Right atrium auricular region (tissue), 2 donors: ENCODE measurements around the gene FOXD1. TPM values are rescaled to one million over a fixed set of nuclear protein-coding genes. Genes with fewer than 3 reads are reported as not detected.

Source experiments
- DNase-seq: peaks from one replicate; pipeline ENCODE4 v3.0.0-alpha.2; 2019; ENCODE audit warnings: low spot score
- H3K27ac ChIP-seq, 2 donors: fragments of 200-600 bp; sonication (generic); 1 replicate in 1 of 2; 2 replicates in 1 of 2; pipeline ENCODE4 v1.5.1; 2016 to 2019
- H3K27me3 ChIP-seq, 2 donors: fragments of 200-600 bp; sonication (generic); one replicate each; pipeline versions ENCODE4 v1.5.1 to v1.6.0; 2017 to 2019
- H3K36me3 ChIP-seq: fragments of 200-600 bp; sonication (generic); one replicate; pipeline ENCODE4 v1.5.1; 2016
- H3K4me1 ChIP-seq, 2 donors: fragments of 200-600 bp; sonication (generic); one replicate each; pipeline versions ENCODE4 v1.5.1 to v1.6.0; 2017 to 2019
- H3K4me3 ChIP-seq, 2 donors: fragments of 200-600 bp; sonication (generic); 1 replicate in 1 of 2; 2 replicates in 1 of 2; pipeline ENCODE4 v1.5.1; 2017 to 2019; ENCODE audit warnings: mild to moderate bottlenecking in 1 of 2, moderate library complexity in 1 of 2
- H3K9me3 ChIP-seq, 2 donors: fragments of 200-600 bp; sonication (generic); one replicate each; pipeline ENCODE4 v1.5.1; 2019
- CTCF ChIP-seq, 2 donors: fragments of 200-600 bp; sonication (generic); IDR thresholded peaks; one replicate each; pipeline ENCODE4 v1.5.1; 2019; ENCODE audit warnings: antibody characterized with exemption in 2 of 2
- total RNA-seq, 2 donors: library from RNA; depleted of rRNA; stranded (reverse); fragments of >200 nt; gene quantifications; one replicate each; pipeline ENCODE4 v1.1.0, GENCODE V29; 2016

Gene FOXD1
- total RNA-seq, 2 donors from 2014 or later = not detected

- TF ChIP-seq CTCF (IDR thresholded peaks at IDR 0.05) = no peak
- Histone ChIP-seq H3K36me3 (no peaks in the 10 kb centered on the region), H3K27me3 (peaks cover 50 to 53% of the 10 kb centered on the region in 2 donors), H3K4me3 (no peak overlapping the region), H3K27ac (no peak overlapping the region), H3K9me3 (no peaks in the 10 kb centered on the region), H3K4me1 (peaks cover 0 to 26% of the 10 kb centered on the region in 2 donors)
- DNase-seq = no peak
Measured at GRCh38 chr5:73450672-73451223, 2.2 kb upstream of the FOXD1 start.

- no peak for DNase-seq
- Histone ChIP-seq H3K27ac (no peak overlapping the region), H3K4me1 (peaks cover 0 to 26% of the 10 kb centered on the region in 2 donors), H3K36me3 (no peaks in the 10 kb centered on the region), H3K9me3 (no peaks in the 10 kb centered on the region), H3K27me3 (peaks cover 56 to 59% of the 10 kb centered on the region in 2 donors), H3K4me3 (no peak overlapping the region)
- no peak for TF ChIP-seq CTCF (IDR thresholded peaks at IDR 0.05)
Measured at GRCh38 chr5:73450137-73450536, 1.6 kb upstream of the FOXD1 start.

- no peak for DNase-seq
- no peaks in the 10 kb centered on the region for H3K9me3 ChIP-seq
- peak overlapping the region; percentile 29 to 47 for H3K4me3 ChIP-seq
- H3K27ac ChIP-seq = no peak overlapping the region
- no peaks in the 10 kb centered on the region for H3K36me3 ChIP-seq
- peaks cover 73% of the 10 kb centered on the region in 2 donors for H3K27me3 ChIP-seq
- TF ChIP-seq CTCF (IDR thresholded peaks at IDR 0.05) = no peak
- peaks cover 0 to 26% of the 10 kb centered on the region in 2 donors for H3K4me1 ChIP-seq
Measured at GRCh38 chr5:73447530-73448462, 781 bp downstream of the FOXD1 start.

- Histone ChIP-seq H3K4me1 (peaks cover 0 to 26% of the 10 kb centered on the region in 2 donors), H3K36me3 (no peaks in the 10 kb centered on the region), H3K4me3 (peak overlapping the region in 1 of 2 donors; percentile 47), H3K9me3 (no peaks in the 10 kb centered on the region), H3K27ac (no peak overlapping the region), H3K27me3 (peaks cover 71 to 80% of the 10 kb centered on the region in 2 donors)
- TF ChIP-seq CTCF (IDR thresholded peaks at IDR 0.05) = no peak
- no peak for DNase-seq
Measured at GRCh38 chr5:73446631-73447529, 1.7 kb downstream of the FOXD1 start.
